Memory B cell (primary cell): ENCODE data around the gene CYP4V2.

Experiments used
- ATAC-seq: fragments of 150-1000 bp; cut with Tn5 transposase; 2 replicates; pipeline ENCODE4 v1.10.0; 2021; ENCODE audit warnings: low read depth, mild to moderate bottlenecking, moderate library complexity
- DNase-seq, 2 donors: peaks; one replicate each; pipeline ENCODE4 v3.0.0; 2022; ENCODE audit warnings: low spot score in 2 of 2
- H3K27ac Mint-ChIP-seq: one replicate; pipeline ENCODE4 v1.8.0; 2022; ENCODE audit warnings: mild to moderate bottlenecking, moderate library complexity, mixed read lengths
- H3K27me3 Mint-ChIP-seq: one replicate; pipeline ENCODE4 v1.8.0; 2022; ENCODE audit warnings: mixed read lengths
- H3K36me3 Mint-ChIP-seq: one replicate; pipeline ENCODE4 v1.8.0; 2022; ENCODE audit warnings: mild to moderate bottlenecking, mixed read lengths
- H3K4me1 Mint-ChIP-seq: one replicate; pipeline ENCODE4 v1.8.0; 2022; ENCODE audit warnings: mixed read lengths
- H3K4me3 Mint-ChIP-seq: one replicate; pipeline ENCODE4 v1.8.0; 2022; ENCODE audit warnings: mild to moderate bottlenecking, moderate library complexity, mixed read lengths
- H3K9me3 Mint-ChIP-seq: one replicate; pipeline ENCODE4 v1.8.0; 2022; ENCODE audit warnings: mixed read lengths

CYP4V2 gene

DNA sequence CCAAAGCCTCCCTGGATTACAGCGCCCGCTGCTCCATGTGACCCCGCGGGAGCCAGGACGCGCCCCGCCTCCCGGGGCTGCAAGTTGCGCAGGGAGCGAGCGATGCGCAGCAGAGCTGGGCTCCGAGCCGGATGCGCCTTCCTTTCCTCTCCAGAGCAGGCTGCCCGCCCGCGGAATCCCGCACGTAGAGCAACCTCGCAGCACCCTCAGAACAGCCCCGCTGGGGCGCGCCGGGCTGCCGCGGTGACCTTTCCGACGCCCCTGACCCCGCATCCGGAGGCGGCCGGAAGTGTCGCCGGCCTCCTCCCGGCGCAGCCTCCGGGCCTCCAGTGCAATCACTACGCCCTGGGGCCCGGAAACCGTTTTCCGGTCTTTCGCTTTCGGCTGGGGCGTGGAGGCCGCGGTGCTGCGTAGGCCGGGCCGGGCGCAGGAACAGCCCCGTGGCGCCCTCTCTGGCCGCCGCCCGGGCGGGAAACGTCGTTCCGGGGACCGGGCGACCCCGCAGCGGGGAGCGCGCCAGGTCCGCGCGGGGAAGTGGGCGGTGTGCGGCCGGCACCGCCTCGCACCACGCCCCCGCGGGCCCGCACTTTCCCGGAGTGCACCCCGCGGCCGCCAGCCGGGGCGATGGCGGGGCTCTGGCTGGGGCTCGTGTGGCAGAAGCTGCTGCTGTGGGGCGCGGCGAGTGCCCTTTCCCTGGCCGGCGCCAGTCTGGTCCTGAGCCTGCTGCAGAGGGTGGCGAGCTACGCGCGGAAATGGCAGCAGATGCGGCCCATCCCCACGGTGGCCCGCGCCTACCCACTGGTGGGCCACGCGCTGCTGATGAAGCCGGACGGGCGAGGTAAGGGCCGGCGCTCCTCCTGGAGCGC is at the start of gene CYP4V2:
Gene CYP4V2 (plus strand): TSS at position 368 of the 866 bp plus-strand sequence. CDS start 257 bp downstream, at position 625.
- Mint-ChIP-seq H3K9me3 (no peaks in the 10 kb centered on the region), H3K27ac (peak within 1 kb of the TSS; percentile 91), H3K4me3 (peak within 1 kb of the TSS; percentile 97), H3K4me1 (peaks cover 13% of the 10 kb centered on the region), H3K27me3 (no peaks in the 10 kb centered on the region), H3K36me3 (peaks cover 6% of the 10 kb centered on the region)
- ATAC-seq, result peak; percentile 84
- peak; percentile 82 to 86 for DNase-seq

DNA sequence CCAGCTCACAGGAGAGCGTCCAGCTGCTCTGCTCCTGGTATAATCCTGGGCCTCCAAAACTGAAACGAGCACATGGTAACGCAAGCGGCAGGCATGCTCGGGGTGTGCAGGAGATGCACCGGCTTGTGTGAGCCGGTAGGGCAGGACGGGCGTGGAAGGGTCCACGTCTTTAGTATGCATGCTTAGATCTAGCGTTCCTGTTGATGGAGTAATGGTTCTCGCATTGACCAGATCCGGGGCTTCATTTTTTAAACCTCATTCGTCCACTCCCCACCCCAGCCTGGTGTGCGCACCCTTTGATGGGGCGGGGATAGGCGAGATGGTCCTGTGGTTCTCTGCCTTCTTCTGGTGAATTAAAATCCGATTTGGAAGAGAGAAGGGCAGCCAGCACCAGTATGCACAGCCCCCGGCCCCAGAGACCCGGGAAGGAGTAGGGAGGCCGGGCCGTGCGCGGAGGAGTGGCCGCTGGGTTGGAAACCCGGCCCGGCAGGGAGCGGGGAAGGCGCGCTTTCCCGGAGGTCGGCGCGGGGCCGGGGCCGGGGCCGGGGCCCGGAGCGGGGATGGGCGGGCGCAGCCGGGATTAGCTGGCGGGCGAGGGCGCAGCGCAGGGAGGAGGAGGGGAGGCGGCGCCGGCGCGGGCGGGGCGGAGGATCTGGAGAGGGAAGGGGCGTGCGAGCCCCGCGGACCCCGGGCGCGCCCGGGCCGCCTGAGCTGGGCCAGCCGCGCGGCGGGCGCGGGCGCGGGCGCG is 47.0 kb upstream of the CYP4V2 start:
- ATAC-seq, result peak; percentile 42
- H3K4me3 Mint-ChIP-seq, result peak overlapping the region; percentile 76
- peaks cover 11% of the 10 kb centered on the region for H3K4me1 Mint-ChIP-seq
- no peak overlapping the region for H3K27ac Mint-ChIP-seq
- no peak for DNase-seq
- no peaks in the 10 kb centered on the region for H3K9me3 Mint-ChIP-seq
- H3K27me3 Mint-ChIP-seq, result peaks cover 20% of the 10 kb centered on the region
- H3K36me3 Mint-ChIP-seq, result no peaks in the 10 kb centered on the region

DNA sequence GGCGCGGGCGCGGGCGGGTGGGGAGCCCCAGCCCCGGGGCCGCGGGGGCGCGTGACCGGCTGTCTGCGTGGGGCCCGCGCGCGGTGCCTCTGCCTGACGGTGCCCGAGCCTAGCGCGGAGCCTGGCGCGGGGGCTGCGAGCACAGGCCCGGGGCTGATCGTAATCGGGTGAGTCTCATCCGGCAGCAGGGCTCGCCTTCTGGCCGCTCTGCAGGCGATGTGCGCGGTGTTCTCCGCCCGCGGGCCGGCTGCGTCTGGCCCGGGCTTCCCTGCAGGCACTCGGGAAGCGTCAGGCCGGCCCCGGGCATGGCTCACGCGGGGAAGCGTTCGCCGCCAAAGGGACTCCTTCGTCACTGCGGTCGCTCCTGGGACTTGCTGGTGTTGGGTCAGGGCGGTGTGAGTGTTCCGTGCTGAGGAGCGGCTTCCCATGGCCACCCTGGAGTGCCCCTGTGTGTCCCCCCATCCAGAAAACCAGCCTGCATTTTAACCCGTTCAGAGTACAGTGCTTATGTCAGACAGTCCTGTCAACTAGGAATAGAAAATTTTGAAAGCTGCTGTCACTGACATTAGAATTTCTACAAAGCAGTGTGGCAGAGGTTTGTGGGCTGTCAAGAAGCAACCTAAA is 46.3 kb upstream of the CYP4V2 start:
- Mint-ChIP-seq H3K27ac (no peak overlapping the region), H3K9me3 (no peaks in the 10 kb centered on the region), H3K27me3 (peaks cover 20% of the 10 kb centered on the region), H3K4me1 (peaks cover 11% of the 10 kb centered on the region), H3K36me3 (no peaks in the 10 kb centered on the region), H3K4me3 (peak overlapping the region; percentile 46)
- DNase-seq (no peak), ATAC-seq (peak; percentile 52)

DNA sequence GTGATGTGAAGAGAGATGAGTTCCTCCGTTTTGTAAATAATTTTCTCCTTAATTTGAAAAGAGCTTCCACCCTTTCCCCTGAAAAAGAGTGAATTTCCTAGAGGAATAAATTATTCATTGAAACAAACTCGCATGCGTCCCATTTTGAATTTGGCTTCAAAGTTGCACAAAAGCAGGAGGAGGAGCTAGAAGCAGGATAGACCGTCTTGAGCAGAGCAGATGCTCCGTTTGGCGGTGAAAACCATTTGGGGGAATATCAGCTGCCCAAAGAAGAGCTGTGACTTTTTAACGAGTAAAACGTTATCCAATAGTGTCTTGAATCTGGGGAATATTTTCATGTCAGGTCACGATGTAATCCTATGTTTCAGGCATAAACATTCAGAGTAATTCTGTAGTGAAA is 44.9 kb upstream of the CYP4V2 start:
- H3K27me3 Mint-ChIP-seq, result peaks cover 22% of the 10 kb centered on the region
- H3K27ac Mint-ChIP-seq, result no peak overlapping the region
- no peaks in the 10 kb centered on the region for H3K36me3 Mint-ChIP-seq

DNA sequence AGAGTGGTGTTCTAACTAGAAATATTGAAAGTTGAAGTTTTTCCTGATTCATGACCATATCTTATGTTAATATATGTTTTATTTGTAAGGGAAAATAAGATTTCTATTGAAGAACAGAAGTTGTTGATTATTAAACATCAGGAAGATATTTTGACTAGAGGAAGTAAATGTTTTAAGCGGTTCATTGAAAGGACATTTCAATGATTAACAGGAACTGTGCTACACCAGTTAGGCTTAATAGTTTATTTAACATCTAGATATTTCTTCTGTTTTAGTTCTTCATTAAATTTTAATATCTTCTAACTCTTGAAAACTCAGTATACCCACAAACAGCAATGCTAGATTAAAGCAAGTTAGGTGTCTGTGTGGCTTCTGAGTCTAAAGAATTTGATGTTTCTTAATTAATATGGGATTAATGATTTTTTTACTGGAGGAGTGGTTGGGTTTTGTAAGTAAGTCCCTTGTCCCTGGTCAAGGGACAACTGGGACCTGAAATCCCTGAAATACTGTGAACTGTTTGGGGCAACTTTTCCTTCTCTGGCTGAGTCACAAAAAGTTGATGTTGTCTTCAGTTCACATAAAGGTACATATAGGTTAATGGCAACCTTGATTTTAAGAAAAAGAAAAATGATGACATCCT is 42.9 kb upstream of the CYP4V2 start:
- H3K4me1 Mint-ChIP-seq, result peaks cover 15% of the 10 kb centered on the region
- no peak overlapping the region for H3K27ac Mint-ChIP-seq
- ATAC-seq, result no peak
- H3K4me3 Mint-ChIP-seq, result no peak overlapping the region
- H3K9me3 Mint-ChIP-seq, result no peaks in the 10 kb centered on the region
- H3K27me3 Mint-ChIP-seq, result peaks cover 27% of the 10 kb centered on the region
- peaks cover 2% of the 10 kb centered on the region for H3K36me3 Mint-ChIP-seq
- DNase-seq, result no peak

More for the DNA sequence above, 44.9 kb upstream of the CYP4V2 start:
- DNase-seq, result no peak
- no peak for ATAC-seq
- Mint-ChIP-seq H3K4me3 (no peak overlapping the region), H3K9me3 (no peaks in the 10 kb centered on the region), H3K4me1 (peaks cover 13% of the 10 kb centered on the region)

DNA sequence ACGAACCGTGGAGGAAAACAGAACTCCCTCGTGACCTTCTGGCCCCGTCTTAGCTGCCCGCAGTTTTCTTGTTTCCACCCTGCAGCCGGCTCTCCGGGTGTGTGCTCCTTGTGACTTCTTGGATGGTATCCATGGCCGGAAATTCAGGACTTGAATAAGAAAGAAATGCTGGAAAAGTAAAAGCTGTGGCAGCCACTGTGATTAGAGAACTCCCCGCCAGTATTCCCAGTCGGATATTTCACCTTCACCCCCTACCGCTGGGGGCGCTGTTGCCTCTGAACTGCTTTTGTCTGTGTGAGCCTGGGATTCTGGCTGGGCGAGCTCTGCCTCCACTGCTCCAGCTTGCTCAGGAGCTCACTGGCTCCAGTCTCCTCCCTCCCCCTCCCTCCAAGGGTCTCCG is 41.5 kb upstream of the CYP4V2 start:
- Mint-ChIP-seq H3K27me3 (peaks cover 27% of the 10 kb centered on the region), H3K4me3 (no peak overlapping the region), H3K9me3 (no peaks in the 10 kb centered on the region), H3K36me3 (peaks cover 2% of the 10 kb centered on the region), H3K27ac (no peak overlapping the region), H3K4me1 (peaks cover 10% of the 10 kb centered on the region)
- DNase-seq, result no peak
- no peak for ATAC-seq

DNA sequence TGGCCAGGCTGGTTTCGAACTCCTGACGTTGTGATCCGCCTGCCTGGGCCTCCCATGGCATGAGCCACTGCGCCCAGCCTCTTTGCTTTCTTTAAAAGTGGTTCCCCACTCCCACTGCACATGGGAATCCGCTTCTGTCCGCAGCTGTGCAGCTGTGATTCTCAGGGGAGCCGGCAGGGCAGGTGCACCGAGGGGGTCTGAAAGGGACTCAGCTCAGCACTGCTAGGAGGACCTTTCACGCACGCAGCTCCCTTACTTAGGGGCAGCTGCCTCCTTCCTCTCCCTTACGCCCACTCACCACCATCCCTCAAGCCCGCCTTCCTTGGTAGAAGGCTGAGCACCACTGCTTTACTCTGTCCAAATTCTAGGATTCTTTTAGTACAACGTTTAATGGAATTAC is 40.4 kb upstream of the CYP4V2 start:
- no peaks in the 10 kb centered on the region for H3K9me3 Mint-ChIP-seq
- peaks cover 23% of the 10 kb centered on the region for H3K27me3 Mint-ChIP-seq
- DNase-seq (no peak), ATAC-seq (no peak)
- H3K4me3 Mint-ChIP-seq, result no peak overlapping the region
- H3K27ac Mint-ChIP-seq, result no peak overlapping the region
- H3K36me3 Mint-ChIP-seq, result peaks cover 2% of the 10 kb centered on the region
- peaks cover 6% of the 10 kb centered on the region for H3K4me1 Mint-ChIP-seq

DNA sequence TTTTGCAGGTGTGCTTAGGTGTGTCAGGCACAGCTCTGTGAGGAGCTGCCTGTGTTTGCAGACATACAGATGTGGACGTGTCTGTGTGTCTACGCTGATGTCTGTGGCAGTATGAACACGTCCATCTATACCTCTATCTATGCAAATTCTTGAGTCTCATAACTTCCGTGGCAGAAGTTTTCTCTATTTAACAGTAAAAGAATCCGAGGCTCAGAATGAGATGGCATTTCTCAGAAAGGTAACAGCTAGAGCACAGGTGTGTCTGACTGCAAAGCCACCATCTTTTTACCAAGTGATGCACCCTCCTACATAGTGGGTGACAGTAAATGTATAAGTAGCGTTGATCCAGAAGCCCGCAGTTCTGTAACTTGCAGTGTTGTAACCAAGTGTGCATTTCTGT is 39.9 kb upstream of the CYP4V2 start:
- no peak overlapping the region for H3K4me3 Mint-ChIP-seq
- ATAC-seq (no peak), DNase-seq (no peak)
- peaks cover 4% of the 10 kb centered on the region for H3K4me1 Mint-ChIP-seq
- H3K27me3 Mint-ChIP-seq, result peaks cover 20% of the 10 kb centered on the region
- H3K27ac Mint-ChIP-seq, result no peak overlapping the region
- peaks cover 2% of the 10 kb centered on the region for H3K36me3 Mint-ChIP-seq
- no peaks in the 10 kb centered on the region for H3K9me3 Mint-ChIP-seq

DNA sequence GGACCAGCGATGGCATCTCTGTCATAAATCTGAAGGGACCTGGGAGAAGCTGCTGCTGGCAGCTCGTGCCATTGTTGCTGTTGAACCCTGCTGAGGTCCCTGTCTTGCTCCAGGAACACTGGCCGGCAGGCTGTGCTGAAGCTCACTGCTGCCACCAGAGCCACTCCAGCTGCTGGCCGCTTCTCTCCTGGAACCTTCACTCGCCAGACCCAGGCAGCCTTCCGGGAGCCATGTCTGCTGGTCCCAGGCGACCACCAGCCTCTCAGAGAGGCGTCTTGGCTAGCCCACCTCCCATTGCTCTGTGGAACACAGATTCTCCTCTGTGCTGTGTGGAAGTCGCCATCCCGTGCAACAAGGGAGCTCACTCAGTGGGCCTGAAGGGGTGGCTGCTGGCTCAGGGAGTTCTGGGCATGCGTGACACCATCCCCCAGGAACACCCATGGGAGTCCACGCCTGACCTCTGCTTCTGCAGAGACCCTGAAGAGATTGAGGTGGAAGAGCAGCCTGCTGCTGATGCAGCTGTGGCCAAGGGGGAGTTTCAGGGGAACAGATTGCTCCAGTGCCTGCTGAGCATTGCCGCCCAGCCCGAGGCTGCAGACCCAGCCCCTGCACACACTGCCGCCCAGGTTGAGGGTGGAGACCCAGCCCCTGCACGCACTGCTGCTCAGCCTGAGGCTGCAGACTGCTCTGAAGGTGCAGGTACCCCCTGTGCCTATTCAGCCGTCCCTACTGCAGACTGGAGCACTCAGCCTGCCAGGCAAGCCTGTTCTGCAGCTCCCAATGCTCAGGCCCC is 33.1 kb upstream of the CYP4V2 start:
- DNase-seq (no peak), ATAC-seq (no peak)
- no peaks in the 10 kb centered on the region for H3K36me3 Mint-ChIP-seq
- no peak overlapping the region for H3K4me3 Mint-ChIP-seq
- H3K27ac Mint-ChIP-seq, result no peak overlapping the region
- H3K27me3 Mint-ChIP-seq, result peaks cover 9% of the 10 kb centered on the region
- H3K9me3 Mint-ChIP-seq, result no peaks in the 10 kb centered on the region
- peaks cover 3% of the 10 kb centered on the region for H3K4me1 Mint-ChIP-seq

DNA sequence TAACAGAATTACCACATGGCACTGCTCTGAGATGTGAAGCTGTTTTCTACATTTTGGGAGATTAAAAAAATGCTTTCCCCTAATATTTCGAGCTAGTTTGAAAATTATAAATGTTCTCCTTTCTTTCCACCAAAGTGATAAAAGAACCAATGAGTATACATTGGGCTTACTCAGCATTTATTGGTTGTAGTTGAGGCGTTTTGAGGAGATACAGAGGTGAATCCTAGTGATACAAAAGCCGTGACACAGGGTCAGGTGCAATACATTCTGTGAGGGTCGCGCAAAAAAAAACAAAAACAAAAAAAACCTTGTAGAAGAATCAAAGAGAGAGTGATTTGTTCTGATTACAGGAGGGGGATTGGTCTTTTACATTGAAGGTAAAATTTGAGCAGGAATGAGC is 32.4 kb upstream of the CYP4V2 start:
- Mint-ChIP-seq H3K27ac (no peak overlapping the region), H3K4me3 (no peak overlapping the region), H3K36me3 (no peaks in the 10 kb centered on the region), H3K4me1 (peaks cover 3% of the 10 kb centered on the region), H3K9me3 (no peaks in the 10 kb centered on the region), H3K27me3 (peaks cover 2% of the 10 kb centered on the region)
- ATAC-seq, result no peak
- DNase-seq, result no peak

DNA sequence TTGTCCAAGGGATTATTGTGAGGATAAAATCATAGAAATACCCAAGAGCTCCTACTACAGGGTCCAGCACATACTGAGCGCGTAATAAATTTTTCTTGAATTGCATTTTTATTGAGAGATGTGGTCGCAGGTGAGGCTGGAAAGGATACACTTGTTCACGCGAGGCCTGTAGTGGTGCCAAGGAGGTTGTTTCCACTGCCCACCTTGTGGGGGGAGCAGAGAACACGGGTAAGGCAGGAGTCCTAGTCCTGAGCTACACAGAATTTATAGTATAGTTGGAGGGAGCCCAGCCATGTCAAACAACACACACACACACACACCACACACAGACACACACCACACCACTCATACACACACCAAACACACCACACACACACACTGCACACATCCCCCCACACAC is 31.8 kb upstream of the CYP4V2 start:
- Mint-ChIP-seq H3K4me3 (no peak overlapping the region), H3K4me1 (peaks cover 3% of the 10 kb centered on the region), H3K27ac (no peak overlapping the region), H3K9me3 (no peaks in the 10 kb centered on the region), H3K27me3 (peaks cover 4% of the 10 kb centered on the region), H3K36me3 (no peaks in the 10 kb centered on the region)
- ATAC-seq (no peak), DNase-seq (no peak)

DNA sequence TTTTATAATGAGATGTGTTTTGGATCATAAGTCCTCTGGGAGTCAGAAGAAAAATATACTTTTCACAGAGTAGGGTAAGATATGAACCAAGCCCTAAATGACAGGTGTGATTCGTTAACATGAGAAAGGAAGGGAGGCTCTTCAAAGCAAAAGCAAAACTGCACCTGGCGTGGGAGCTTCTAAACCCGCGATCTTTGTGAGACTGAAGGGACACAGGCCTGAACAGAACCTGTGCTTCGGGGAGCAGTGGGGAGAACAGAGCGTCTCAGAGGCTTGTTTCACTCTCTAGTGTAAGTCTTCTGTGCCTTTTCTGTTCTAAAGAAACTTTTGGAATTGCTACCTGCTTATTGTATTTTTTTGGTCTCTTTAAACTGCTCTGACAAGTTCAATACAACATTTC is 30.2 kb upstream of the CYP4V2 start:
- Mint-ChIP-seq H3K4me1 (peaks cover 3% of the 10 kb centered on the region), H3K27ac (peak overlapping the region; percentile 12), H3K27me3 (peaks cover 7% of the 10 kb centered on the region), H3K9me3 (no peaks in the 10 kb centered on the region), H3K4me3 (no peak overlapping the region), H3K36me3 (no peaks in the 10 kb centered on the region)
- no peak for DNase-seq
- peak; percentile 66 for ATAC-seq

DNA sequence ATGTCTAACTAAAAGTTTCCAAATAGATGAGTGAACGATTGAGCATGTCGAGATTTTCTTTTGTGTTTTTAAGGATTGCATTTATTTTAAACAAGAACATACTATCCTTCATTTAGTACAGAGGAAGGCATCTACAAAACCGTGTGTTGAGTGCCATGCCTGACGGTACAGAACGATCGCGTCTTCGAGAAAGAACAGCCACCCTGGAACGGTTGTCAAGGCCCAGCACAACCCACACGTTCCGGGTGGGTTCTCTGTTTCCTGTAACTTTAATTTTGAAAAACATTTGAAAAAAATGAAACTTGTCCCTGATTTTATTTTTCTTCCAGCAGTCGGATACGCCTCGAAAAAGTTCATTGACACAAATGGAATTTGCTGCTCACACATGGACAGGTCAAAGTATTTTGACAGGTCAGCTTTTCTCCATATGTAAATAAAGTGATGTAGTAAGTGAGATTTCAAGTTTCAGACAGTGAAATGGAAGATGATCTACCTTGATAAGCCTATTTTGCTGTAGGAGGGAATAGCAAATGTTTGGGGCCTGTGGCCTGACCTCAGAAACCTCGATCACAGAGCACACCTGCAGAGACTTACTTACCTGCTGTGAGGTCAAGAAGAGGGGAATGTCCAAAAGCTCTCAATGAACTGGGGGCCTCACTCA is 24.4 kb upstream of the CYP4V2 start:
- Mint-ChIP-seq H3K27ac (no peak overlapping the region), H3K27me3 (peaks cover 16% of the 10 kb centered on the region)
- ATAC-seq, result no peak

More for the DNA sequence above, 24.4 kb upstream of the CYP4V2 start:
- no peaks in the 10 kb centered on the region for H3K9me3 Mint-ChIP-seq
- H3K4me3 Mint-ChIP-seq, result no peak overlapping the region
- no peak for DNase-seq
- H3K4me1 Mint-ChIP-seq, result no peaks in the 10 kb centered on the region
- no peaks in the 10 kb centered on the region for H3K36me3 Mint-ChIP-seq
